Measurements from ENCODE around the gene PHF5A.

PHF5A gene

DNA sequence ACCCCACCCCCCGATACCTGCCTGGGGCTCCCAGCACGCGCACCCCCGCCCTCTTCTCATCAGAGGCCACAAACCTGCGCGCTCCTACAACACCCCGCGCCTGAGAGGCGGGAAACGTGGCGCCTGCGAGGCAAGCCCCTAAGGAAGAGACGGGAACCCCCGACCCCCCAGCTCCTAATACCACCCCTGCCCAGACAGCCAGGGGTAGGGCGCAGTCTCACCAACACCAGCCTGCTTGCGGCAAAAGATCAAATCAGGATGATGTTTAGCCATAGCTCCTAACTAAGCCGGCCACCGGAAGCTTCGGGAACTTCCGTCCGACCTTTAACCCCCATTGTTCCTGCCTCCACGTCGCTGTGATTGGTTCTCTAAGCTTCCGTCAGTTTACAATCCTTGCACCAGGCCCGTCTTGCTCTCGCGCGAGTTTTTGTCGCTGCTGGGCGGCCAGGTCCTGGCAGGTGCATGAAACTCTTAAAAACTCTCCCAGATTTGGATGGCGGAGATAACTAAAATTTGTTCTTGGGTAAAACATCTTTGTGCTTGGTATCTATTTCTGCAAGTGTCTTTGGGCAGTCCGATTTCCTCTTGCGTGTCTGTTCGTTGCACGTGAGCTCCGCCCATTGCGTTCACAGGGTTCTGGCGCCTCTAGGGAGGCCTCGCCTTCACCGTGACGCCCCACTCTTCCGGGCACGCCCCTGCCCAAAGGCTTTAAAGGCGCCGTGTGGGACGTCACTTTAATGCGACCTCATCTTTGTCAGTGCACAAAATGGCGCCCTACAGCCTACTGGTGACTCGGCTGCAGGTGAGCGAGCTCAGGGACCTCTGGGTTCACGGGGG is at the start of gene PHF5A, which contains the start of gene ACO2:
Gene PHF5A (minus strand): TSS at position 312 of the 837 bp plus-strand sequence. CDS start 39 bp downstream, at position 273.
Gene ACO2 (plus strand): TSS at position 737 of the 837 bp plus-strand sequence. CDS start 30 bp downstream, at position 767.
- peak; percentile 99 for DNase-seq (ENCODE audit: low read depth)
- H3K4me3 ChIP-seq (ENCODE audit: low read depth, low read length) = peak within 1 kb of the TSS; percentile 99
- TF ChIP-seq, protein P1, sequence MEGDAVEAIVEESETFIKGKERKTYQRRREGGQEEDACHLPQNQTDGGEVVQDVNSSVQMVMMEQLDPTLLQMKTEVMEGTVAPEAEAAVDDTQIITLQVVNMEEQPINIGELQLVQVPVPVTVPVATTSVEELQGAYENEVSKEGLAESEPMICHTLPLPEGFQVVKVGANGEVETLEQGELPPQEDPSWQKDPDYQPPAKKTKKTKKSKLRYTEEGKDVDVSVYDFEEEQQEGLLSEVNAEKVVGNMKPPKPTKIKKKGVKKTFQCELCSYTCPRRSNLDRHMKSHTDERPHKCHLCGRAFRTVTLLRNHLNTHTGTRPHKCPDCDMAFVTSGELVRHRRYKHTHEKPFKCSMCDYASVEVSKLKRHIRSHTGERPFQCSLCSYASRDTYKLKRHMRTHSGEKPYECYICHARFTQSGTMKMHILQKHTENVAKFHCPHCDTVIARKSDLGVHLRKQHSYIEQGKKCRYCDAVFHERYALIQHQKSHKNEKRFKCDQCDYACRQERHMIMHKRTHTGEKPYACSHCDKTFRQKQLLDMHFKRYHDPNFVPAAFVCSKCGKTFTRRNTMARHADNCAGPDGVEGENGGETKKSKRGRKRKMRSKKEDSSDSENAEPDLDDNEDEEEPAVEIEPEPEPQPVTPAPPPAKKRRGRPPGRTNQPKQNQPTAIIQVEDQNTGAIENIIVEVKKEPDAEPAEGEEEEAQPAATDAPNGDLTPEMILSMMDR (conservative IDR thresholded peaks at IDR 0.05; ENCODE audit: low read depth, low read length) = no peak

DNA sequence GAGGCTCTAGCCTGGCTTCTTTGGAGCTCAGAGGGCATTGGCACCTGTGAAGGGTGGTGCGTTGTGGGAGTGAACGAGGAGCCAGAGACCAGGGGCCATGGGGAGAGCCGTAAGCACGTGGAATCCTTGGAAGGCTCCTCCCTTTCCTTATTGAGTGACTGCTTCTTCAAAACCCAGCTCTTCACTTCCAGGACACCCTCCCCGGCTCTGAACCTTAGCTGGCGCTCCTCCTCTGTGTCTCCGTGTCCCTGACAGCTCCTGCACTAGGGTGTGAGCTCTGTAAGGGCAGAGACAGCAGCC is 49.5 kb upstream of the PHF5A start:
- DNase-seq (ENCODE audit: low read depth) = no peak
- TF ChIP-seq, protein P1 (conservative IDR thresholded peaks at IDR 0.05; ENCODE audit: low read depth, low read length) = no peak
- H3K4me3 ChIP-seq (ENCODE audit: low read depth, low read length) = no peak overlapping the region

GRCh38 chr22:41517172-41518047 is 48.9 kb upstream of the PHF5A start:
- DNase-seq (ENCODE audit: low read depth) = peak; percentile 62
- no peak overlapping the region for H3K4me3 ChIP-seq (ENCODE audit: low read depth, low read length)
- TF ChIP-seq, protein P1 (conservative IDR thresholded peaks at IDR 0.05; ENCODE audit: low read depth, low read length) = peak; percentile 95

- no peak overlapping the region for H3K4me3 ChIP-seq (ENCODE audit: low read depth, low read length)
- DNase-seq (ENCODE audit: low read depth) = no peak
- TF ChIP-seq, protein P1 (conservative IDR thresholded peaks at IDR 0.05; ENCODE audit: low read depth, low read length) = no peak
Observed at GRCh38 chr22:41516462-41516861, 48.0 kb upstream of the PHF5A start.

- DNase-seq (ENCODE audit: low read depth) = no peak
- TF ChIP-seq, protein P1 (conservative IDR thresholded peaks at IDR 0.05; ENCODE audit: low read depth, low read length) = no peak
- H3K4me3 ChIP-seq (ENCODE audit: low read depth, low read length) = no peak overlapping the region
Observed at GRCh38 chr22:41513391-41513790, 44.9 kb upstream of the PHF5A start.

GRCh38 chr22:41512421-41513194 is 44.1 kb upstream of the PHF5A start:
- H3K4me3 ChIP-seq (ENCODE audit: low read depth, low read length) = no peak overlapping the region
- TF ChIP-seq, protein P1 (conservative IDR thresholded peaks at IDR 0.05; ENCODE audit: low read depth, low read length) = no peak
- peak; percentile 85 for DNase-seq (ENCODE audit: low read depth)

Data from choroid plexus epithelial cell (primary cell).